Left lung (tissue), 10 donors: ENCODE measurements around the gene SLC38A10. TPM values are rescaled to one million over a fixed set of nuclear protein-coding genes. Genes with fewer than 3 reads are reported as not detected.
A peak's percentile ranks its signal among the peaks of the same experiment; 100 is the strongest.

Experiments
- ATAC-seq: fragments of 200-7000 bp; cut with Tn5 transposase; one replicate; pipeline ENCODE4 v1.9.1; 2020; ENCODE audit warnings: moderate library complexity
- DNase-seq, 4 donors: peaks; one replicate each; pipeline ENCODE4 v3.0.0-alpha.2; 2013 to 2020
- H3K27ac ChIP-seq, 2 donors: fragments of 200-600 bp; sonication (generic) in 1 of 2; one replicate each; pipeline versions ENCODE4 v1.5.0 to v1.8.0; 2020 to 2021
- H3K27me3 ChIP-seq, 2 donors: fragments of 200-600 bp; sonication (generic) in 1 of 2; one replicate each; pipeline versions ENCODE4 v1.5.0 to v1.8.0; 2020 to 2021
- H3K36me3 ChIP-seq, 2 donors: fragments of 200-600 bp; sonication (generic) in 1 of 2; one replicate each; pipeline versions ENCODE4 v1.5.0 to v1.8.0; 2020 to 2021
- H3K4me1 ChIP-seq, 2 donors: fragments of 200-600 bp; one replicate each; pipeline ENCODE4 v1.8.0; 2021
- H3K4me3 ChIP-seq, 2 donors: fragments of 200-600 bp; sonication (generic) in 1 of 2; one replicate each; pipeline versions ENCODE4 v1.5.0 to v1.8.0; 2020 to 2021; ENCODE audit warnings: mild to moderate bottlenecking in 1 of 2
- H3K9me3 ChIP-seq, 2 donors: fragments of 200-600 bp; sonication (generic) in 1 of 2; one replicate each; pipeline versions ENCODE4 v1.5.0 to v1.8.0; 2020 to 2021
- intact Hi-C, 2 donors: fragments of 100-400 bp; cut with DNase I; formaldehyde crosslinking; loops; one replicate each; pipeline versions ENCODE4 v1.11.2 to v1.14.2; 2022
- polyA plus RNA-seq, 6 donors: library from polyadenylated mRNA; unstranded; fragments of 120-200 nt; gene quantifications; one replicate each; pipeline ENCODE4 v1.2.1, GENCODE V29; 2013; ENCODE audit not compliant: insufficient read length in 6 of 6
- total RNA-seq, 2 donors: library from RNA; stranded (reverse); fragmentation: NEBNext Ultra II Directional; extraction: Animal tissue kit (Norgen Biotek cat#: 25700); gene quantifications; one replicate each; pipeline ENCODE4 v1.2.1, GENCODE V29; 2021
- TF ChIP-seq, protein P1 (sequence below), 2 donors: fragments of 200-600 bp; sonication (generic) in 1 of 2; IDR thresholded peaks; one replicate each; pipeline versions ENCODE4 v1.5.0 to v1.8.0; 2021; ENCODE audit warnings: antibody characterized with exemption in 2 of 2
- donor health status: DM: no; HTN: yes; CAD: no.
- donor health status: DM: no; HTN: no; CAD: no.

The SLC38A10 gene
- total and polyA plus RNA-seq, 8 donors = 48.4 to 109 (median 63.0) TPM

GRCh38 chr17:81245665-81246342 lies 49.3 kb downstream of the SLC38A10 start:
- intact Hi-C loops = no loop called here
- ATAC-seq (no peak), DNase-seq (peak in 1 of 4 donors; percentile 76)
- TF ChIP-seq, protein P1, sequence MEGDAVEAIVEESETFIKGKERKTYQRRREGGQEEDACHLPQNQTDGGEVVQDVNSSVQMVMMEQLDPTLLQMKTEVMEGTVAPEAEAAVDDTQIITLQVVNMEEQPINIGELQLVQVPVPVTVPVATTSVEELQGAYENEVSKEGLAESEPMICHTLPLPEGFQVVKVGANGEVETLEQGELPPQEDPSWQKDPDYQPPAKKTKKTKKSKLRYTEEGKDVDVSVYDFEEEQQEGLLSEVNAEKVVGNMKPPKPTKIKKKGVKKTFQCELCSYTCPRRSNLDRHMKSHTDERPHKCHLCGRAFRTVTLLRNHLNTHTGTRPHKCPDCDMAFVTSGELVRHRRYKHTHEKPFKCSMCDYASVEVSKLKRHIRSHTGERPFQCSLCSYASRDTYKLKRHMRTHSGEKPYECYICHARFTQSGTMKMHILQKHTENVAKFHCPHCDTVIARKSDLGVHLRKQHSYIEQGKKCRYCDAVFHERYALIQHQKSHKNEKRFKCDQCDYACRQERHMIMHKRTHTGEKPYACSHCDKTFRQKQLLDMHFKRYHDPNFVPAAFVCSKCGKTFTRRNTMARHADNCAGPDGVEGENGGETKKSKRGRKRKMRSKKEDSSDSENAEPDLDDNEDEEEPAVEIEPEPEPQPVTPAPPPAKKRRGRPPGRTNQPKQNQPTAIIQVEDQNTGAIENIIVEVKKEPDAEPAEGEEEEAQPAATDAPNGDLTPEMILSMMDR (IDR thresholded peaks at IDR 0.05) = no peak
- H3K4me1 ChIP-seq = peaks cover 0 to 6% of the 10 kb centered on the region in 2 donors
- peaks cover 0 to 67% of the 10 kb centered on the region in 2 donors for H3K36me3 ChIP-seq
- no peak overlapping the region for H3K27ac ChIP-seq
- H3K9me3 ChIP-seq = no peaks in the 10 kb centered on the region
- H3K4me3 ChIP-seq = no peak overlapping the region
- H3K27me3 ChIP-seq = no peaks in the 10 kb centered on the region

- peak in 1 of 4 donors; percentile 72 for DNase-seq
- TF ChIP-seq, protein P1 (IDR thresholded peaks at IDR 0.05) = no peak
- Histone ChIP-seq H3K4me1 (peaks cover 0 to 13% of the 10 kb centered on the region in 2 donors), H3K36me3 (peaks cover 0 to 60% of the 10 kb centered on the region in 2 donors), H3K27me3 (no peaks in the 10 kb centered on the region), H3K27ac (no peak overlapping the region), H3K4me3 (no peak overlapping the region), H3K9me3 (no peaks in the 10 kb centered on the region)
- ATAC-seq = no peak
- intact Hi-C loops = no loop called here
Observed at GRCh38 chr17:81245024-81245664, 50.0 kb downstream of the SLC38A10 start.

DNA sequence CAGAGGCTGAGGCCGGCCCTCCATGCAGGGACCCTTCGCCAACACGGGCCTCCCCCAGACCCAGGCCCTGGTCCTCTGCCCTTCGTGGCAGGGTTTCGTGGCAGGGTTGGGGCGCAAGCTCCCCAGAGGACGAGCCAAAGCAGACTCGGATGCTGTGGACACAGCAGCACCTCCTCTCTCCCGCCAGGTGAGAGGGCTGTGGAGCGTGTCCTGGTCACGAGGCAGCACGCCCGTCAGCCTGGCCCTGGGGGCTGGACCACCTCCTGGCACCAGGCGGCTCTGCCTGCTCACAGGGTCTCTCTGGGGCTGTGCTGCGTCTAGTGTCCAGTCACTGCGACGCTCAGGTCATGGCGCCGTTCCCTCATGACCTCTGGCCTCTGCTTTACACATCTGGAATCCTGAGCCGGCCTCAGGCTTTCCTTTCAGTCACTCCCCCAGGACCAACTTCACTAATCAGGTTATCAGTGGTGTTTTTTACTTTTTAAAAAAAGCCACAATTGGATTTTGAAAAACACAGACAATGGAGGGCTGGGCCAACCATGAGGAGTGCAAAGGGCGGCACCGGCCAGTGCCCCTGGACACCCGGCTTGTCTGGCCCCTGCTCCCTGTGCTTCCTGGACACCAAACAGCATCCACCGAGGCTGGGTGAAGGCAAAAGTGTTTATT lies 50.6 kb downstream of the SLC38A10 start:
- intact Hi-C loops = no loop called here
- Histone ChIP-seq H3K4me3 (no peak overlapping the region), H3K27ac (no peak overlapping the region), H3K36me3 (peaks cover 0 to 54% of the 10 kb centered on the region in 2 donors), H3K4me1 (peaks cover 0 to 19% of the 10 kb centered on the region in 2 donors), H3K9me3 (no peaks in the 10 kb centered on the region), H3K27me3 (no peaks in the 10 kb centered on the region)
- DNase-seq (peak in 1 of 4 donors; percentile 59), ATAC-seq (no peak)
- TF ChIP-seq, protein P1 (IDR thresholded peaks at IDR 0.05) = no peak

GRCh38 chr17:81243333-81243664 lies 51.8 kb downstream of the SLC38A10 start:
- Histone ChIP-seq H3K27ac (no peak overlapping the region), H3K36me3 (peaks cover 0 to 46% of the 10 kb centered on the region in 2 donors), H3K9me3 (no peaks in the 10 kb centered on the region), H3K4me1 (peaks cover under 1 to 21% of the 10 kb centered on the region in 2 donors), H3K4me3 (no peak overlapping the region), H3K27me3 (no peaks in the 10 kb centered on the region)
- no peak for ATAC-seq
- intact Hi-C loops = no loop called here
- peak in 1 of 4 donors; percentile 67 for DNase-seq
- TF ChIP-seq, protein P1 (IDR thresholded peaks at IDR 0.05) = no peak
